B cell (primary cell): ENCODE data around the gene MRPL36. TPM values are rescaled to one million over a fixed set of nuclear protein-coding genes. Genes with fewer than 3 reads are reported as not detected.

Experiments used
- ATAC-seq: fragments of 200-7000 bp; cut with Tn5 transposase; one replicate; pipeline ENCODE4 v1.10.0; 2021; ENCODE audit warnings: low read depth, mild to moderate bottlenecking, moderate number of reproducible peaks, moderate library complexity
- CTCF ChIA-PET: fragments of 350-600 bp; sonication (Branson Sonifier 250); formaldehyde crosslinking; loops from one replicate; lab custom pipeline; 2021; ENCODE audit warnings: antibody characterized with exemption, inconsistent platforms; lab: Charles Lee
- POLR2A ChIA-PET: fragments of 350-600 bp; sonication (Branson Sonifier 250); formaldehyde crosslinking; loops from one replicate; lab custom pipeline; 2021; ENCODE audit warnings: antibody characterized with exemption; lab: Charles Lee
- DNase-seq: peaks from one replicate; pipeline ENCODE4 v3.0.0; 2013
- H2AFZ ChIP-seq: 2 replicates; pipeline ENCODE4 v1.6.1; 2012; ENCODE audit warnings: mild to moderate bottlenecking, low read depth, low read length; ENCODE audit not compliant: insufficient read depth, poor library complexity, severe bottlenecking
- H3K27ac ChIP-seq, 2 donors: 1 replicate in 1 of 2; 2 replicates in 1 of 2; pipeline ENCODE4 v1.5.1; 2012 to 2013; ENCODE audit warnings: low read length in 2 of 2, mild to moderate bottlenecking in 2 of 2, moderate library complexity in 1 of 2
- H3K27me3 ChIP-seq, 4 experiments: fragments of 200-600 bp in 1 of 4; sonication (generic) in 1 of 4; replicated peaks in 1 of 4; 1 replicate in 2 of 4; 2 replicates in 2 of 4; pipeline versions ENCODE4 v1.6.1 to v1.7.0; 2013 to 2016; ENCODE audit warnings: low read length in 3 of 4, mild to moderate bottlenecking in 2 of 4, mixed read lengths in 1 of 4, moderate library complexity in 1 of 4; ENCODE audit not compliant: insufficient read depth in 4 of 4, control insufficient read depth in 3 of 4; ENCODE audit errors: control extremely low read depth in 1 of 4
- H3K36me3 ChIP-seq, 2 experiments: replicated peaks in 1 of 2; 1 replicate in 1 of 2; 2 replicates in 1 of 2; pipeline versions ENCODE4 v1.6.1 to v1.7.1; 2013; ENCODE audit warnings: low read length in 1 of 2; ENCODE audit not compliant: insufficient read depth in 2 of 2, control insufficient read depth in 1 of 2; ENCODE audit errors: control extremely low read depth in 1 of 2, extremely low read depth in 1 of 2
- H3K4me1 ChIP-seq, 2 donors: fragments of 200-600 bp in 1 of 2; sonication (generic) in 1 of 2; 1 replicate in 1 of 2; 2 replicates in 1 of 2; pipeline versions ENCODE4 v1.5.1 to v1.6.1; 2013 to 2017; ENCODE audit warnings: low read length in 2 of 2; ENCODE audit not compliant: control insufficient read depth in 2 of 2, insufficient read depth in 2 of 2
- H3K4me2 ChIP-seq: replicated peaks from 2 replicates; pipeline ENCODE3; 2012; ENCODE audit warnings: mild to moderate bottlenecking, low read depth, low read length; ENCODE audit not compliant: poor library complexity, severe bottlenecking
- H3K4me3 ChIP-seq, 5 experiments: fragments of 200-600 bp in 1 of 5; sonication (generic) in 1 of 5; 1 replicate in 3 of 5; 2 replicates in 2 of 5; pipeline versions ENCODE4 v1.5.1 to v1.7.0; 2011 to 2016; ENCODE audit warnings: low read length in 4 of 5, mild to moderate bottlenecking in 4 of 5, low read depth in 2 of 5, control low read depth in 1 of 5, moderate library complexity in 1 of 5; ENCODE audit not compliant: insufficient read depth in 1 of 5; ENCODE audit errors: control extremely low read depth in 1 of 5, extremely low read depth in 1 of 5
- H3K79me2 ChIP-seq: fragments of 200-600 bp; sonication (generic); one replicate; pipeline ENCODE4 v1.6.0; 2016; ENCODE audit warnings: low read length; ENCODE audit not compliant: control insufficient read depth, insufficient read depth
- H3K9ac ChIP-seq: fragments of 200-600 bp; sonication (generic); 2 replicates; pipeline ENCODE4 v1.6.1; 2017; ENCODE audit warnings: mild to moderate bottlenecking, low read length, moderate library complexity
- H3K9me3 ChIP-seq, 3 donors: one replicate each; pipeline versions ENCODE4 v1.6.1 to v1.7.1; 2013; ENCODE audit warnings: low read length in 2 of 3; ENCODE audit not compliant: control insufficient read depth in 2 of 3, insufficient read depth in 1 of 3; ENCODE audit errors: control extremely low read depth in 1 of 3
- H4K20me1 ChIP-seq: 2 replicates; pipeline ENCODE4 v1.6.0; 2012; ENCODE audit warnings: mild to moderate bottlenecking, low read length; ENCODE audit not compliant: insufficient read depth, control insufficient read depth, poor library complexity, severe bottlenecking
- H3K27ac Mint-ChIP-seq: one replicate; pipeline ENCODE4 v1.8.0; 2021; ENCODE audit warnings: mixed read lengths
- H3K27me3 Mint-ChIP-seq: one replicate; pipeline ENCODE4 v1.8.0; 2021; ENCODE audit warnings: mixed read lengths
- H3K4me1 Mint-ChIP-seq: one replicate; pipeline ENCODE4 v1.8.0; 2021; ENCODE audit warnings: mixed read lengths
- H3K4me3 Mint-ChIP-seq: one replicate; pipeline ENCODE4 v1.8.0; 2021; ENCODE audit warnings: mixed read lengths
- H3K9me3 Mint-ChIP-seq: one replicate; pipeline ENCODE4 v1.8.0; 2022; ENCODE audit warnings: mixed read lengths; ENCODE audit not compliant: insufficient read depth
- EZH2 ChIP-seq: IDR thresholded peaks from 2 replicates; pipeline ENCODE4 v1.6.1; 2012; ENCODE audit warnings: borderline replicate concordance, low read depth, mild to moderate bottlenecking, moderate library complexity, low read length; ENCODE audit not compliant: insufficient read depth, poor library complexity, severe bottlenecking
- WGBS: methylation state at CpG from one replicate; pipeline ENCODE4 v1.1.5; 2013; ENCODE audit warnings: missing lambda C conversion rate; ENCODE audit not compliant: insufficient coverage; 5-methylcytosine and 5-hydroxymethylcytosine counted together
- intact Hi-C: fragments of 100-400 bp; cut with micrococcal nuclease; formaldehyde crosslinking; loops from one replicate; pipeline ENCODE4 v1.10.0; 2022
- polyA plus RNA-seq: library from polyadenylated mRNA; depleted of rRNA; stranded (reverse); fragments of >200 nt; gene quantifications from 2 replicates; pipeline ENCODE4 v1.2.3, GENCODE V29; 2012
- total RNA-seq, 2 donors: library from RNA; stranded (reverse); fragments of 120-200 nt in 1 of 2; gene quantifications; 1 replicate in 1 of 2; 2 replicates in 1 of 2; pipeline versions ENCODE4 v1.2.3 to v1.2.4, GENCODE V29; 2013 to 2022
- TF ChIP-seq, protein P1 (sequence below): fragments of 200-600 bp; IDR thresholded peaks from one replicate; pipeline ENCODE4 v1.8.0; 2022; ENCODE audit warnings: antibody characterized with exemption, mild to moderate bottlenecking

MRPL36 gene
- total and polyA plus RNA-seq, 2 donors (not counting 1 experiment from before 2014, with no cell fraction given), result 12.5 to 25.0 TPM

DNA sequence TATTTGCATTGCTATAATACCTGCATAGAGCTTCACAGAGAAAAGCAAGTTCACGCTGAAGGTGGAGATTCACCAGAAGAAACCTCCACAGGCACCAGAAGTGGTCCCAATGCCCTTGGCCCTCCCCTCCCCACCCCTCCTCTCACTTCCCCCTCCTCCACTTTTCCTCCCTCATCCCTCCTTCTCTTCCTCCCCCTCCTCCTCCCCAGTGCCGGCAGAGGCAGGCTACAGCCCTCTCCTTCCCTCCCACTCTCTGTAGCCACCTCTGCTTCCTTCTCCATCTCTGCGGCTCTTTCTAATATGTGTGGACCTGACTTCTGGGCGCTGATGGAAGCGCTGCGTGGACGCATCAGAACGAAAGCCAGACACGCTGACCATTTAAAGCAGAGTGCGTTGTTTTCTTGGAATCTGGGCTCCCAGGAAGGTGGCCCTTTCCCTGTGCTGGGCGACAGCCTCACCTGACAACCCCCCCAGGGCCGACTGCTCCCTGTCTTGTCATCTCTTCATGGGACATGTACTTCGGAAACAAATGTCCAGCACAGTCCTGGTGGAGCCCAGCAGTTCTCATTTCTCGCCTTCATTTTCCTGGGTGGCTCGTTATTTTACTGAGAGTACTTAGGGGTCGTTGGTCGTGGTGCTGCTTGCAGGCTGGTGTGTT lies 31.1 kb upstream of the MRPL36 start:
- Histone ChIP-seq H2AFZ (no peak overlapping the region), H3K27ac (no peak overlapping the region), H3K4me2 (no peak overlapping the region), H3K79me2 (no peaks in the 10 kb centered on the region), H3K27me3 (no peaks in the 10 kb centered on the region), H4K20me1 (no peaks in the 10 kb centered on the region), H3K4me3 (no peak overlapping the region), H3K9ac (no peak overlapping the region), H3K9me3 (peaks cover 0 to 5% (median 0%) of the 10 kb centered on the region in 3 donors), H3K36me3 (no peaks in the 10 kb centered on the region), H3K4me1 (no peaks in the 10 kb centered on the region)
- H3K4me3 Mint-ChIP-seq, result no peak overlapping the region
- ChIA-PET POLR2A (no interaction called here), CTCF (no interaction called here)
- H3K9me3 Mint-ChIP-seq, result no peaks in the 10 kb centered on the region
- 88% methylated on average over 16 of the region's 17 CpGs for WGBS
- DNase-seq (no peak), ATAC-seq (no peak)
- H3K4me1 Mint-ChIP-seq, result no peaks in the 10 kb centered on the region
- intact Hi-C loops, result no loop called here
- H3K27ac Mint-ChIP-seq, result no peak overlapping the region
- TF ChIP-seq, protein P1, sequence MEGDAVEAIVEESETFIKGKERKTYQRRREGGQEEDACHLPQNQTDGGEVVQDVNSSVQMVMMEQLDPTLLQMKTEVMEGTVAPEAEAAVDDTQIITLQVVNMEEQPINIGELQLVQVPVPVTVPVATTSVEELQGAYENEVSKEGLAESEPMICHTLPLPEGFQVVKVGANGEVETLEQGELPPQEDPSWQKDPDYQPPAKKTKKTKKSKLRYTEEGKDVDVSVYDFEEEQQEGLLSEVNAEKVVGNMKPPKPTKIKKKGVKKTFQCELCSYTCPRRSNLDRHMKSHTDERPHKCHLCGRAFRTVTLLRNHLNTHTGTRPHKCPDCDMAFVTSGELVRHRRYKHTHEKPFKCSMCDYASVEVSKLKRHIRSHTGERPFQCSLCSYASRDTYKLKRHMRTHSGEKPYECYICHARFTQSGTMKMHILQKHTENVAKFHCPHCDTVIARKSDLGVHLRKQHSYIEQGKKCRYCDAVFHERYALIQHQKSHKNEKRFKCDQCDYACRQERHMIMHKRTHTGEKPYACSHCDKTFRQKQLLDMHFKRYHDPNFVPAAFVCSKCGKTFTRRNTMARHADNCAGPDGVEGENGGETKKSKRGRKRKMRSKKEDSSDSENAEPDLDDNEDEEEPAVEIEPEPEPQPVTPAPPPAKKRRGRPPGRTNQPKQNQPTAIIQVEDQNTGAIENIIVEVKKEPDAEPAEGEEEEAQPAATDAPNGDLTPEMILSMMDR, result no peak
- no peak for TF ChIP-seq EZH2
- H3K27me3 Mint-ChIP-seq, result peaks cover 5% of the 10 kb centered on the region

DNA sequence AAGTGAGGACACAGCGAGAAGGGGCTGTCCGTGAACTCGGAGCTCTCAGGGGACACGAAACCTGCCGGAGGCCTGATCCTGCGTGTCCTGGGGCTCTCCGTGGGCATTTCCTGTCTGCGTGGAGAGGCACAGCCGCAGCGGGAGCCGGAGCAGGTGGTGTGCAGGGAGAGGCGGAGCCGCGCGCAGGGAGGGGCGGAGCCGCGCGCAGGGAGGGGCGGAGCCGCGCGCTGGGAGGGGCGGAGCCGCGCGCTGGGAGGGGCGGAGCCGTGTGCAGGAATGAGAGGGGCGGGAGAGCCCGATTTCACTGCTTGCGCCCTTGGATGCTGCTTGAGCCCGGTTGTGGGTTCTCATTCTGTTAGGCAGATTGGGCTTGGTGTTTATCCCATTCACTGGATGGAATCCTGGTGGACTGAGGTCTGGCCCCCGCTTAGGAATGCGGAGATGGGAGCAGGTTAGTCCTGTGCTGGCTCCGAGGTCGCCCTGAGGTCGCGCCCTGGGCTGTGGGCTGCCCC lies 28.3 kb upstream of the MRPL36 start:
- TF ChIP-seq, protein P1, result no peak
- TF ChIP-seq EZH2, result no peak
- H3K9me3 ChIP-seq, result peaks cover 0 to 5% (median 0%) of the 10 kb centered on the region in 3 donors
- WGBS, result 73% methylated on average over 23 of the region's 39 CpGs
- Mint-ChIP-seq H3K9me3 (no peaks in the 10 kb centered on the region), H3K27me3 (no peaks in the 10 kb centered on the region), H3K4me3 (no peak overlapping the region), H3K27ac (no peak overlapping the region), H3K4me1 (no peaks in the 10 kb centered on the region)
- no peak for DNase-seq
- intact Hi-C loops, result no loop called here
- H2AFZ ChIP-seq, result no peak overlapping the region
- H3K4me2 ChIP-seq, result peak overlapping the region; percentile 29
- no peak overlapping the region for H3K9ac ChIP-seq
- no peaks in the 10 kb centered on the region for H3K4me1 ChIP-seq
- no peaks in the 10 kb centered on the region for H3K27me3 ChIP-seq
- H3K27ac ChIP-seq, result no peak overlapping the region
- H3K79me2 ChIP-seq, result no peaks in the 10 kb centered on the region
- ChIA-PET CTCF (no interaction called here), POLR2A (no interaction called here)
- H3K4me3 ChIP-seq, result no peak overlapping the region
- ATAC-seq, result no peak
- no peaks in the 10 kb centered on the region for H4K20me1 ChIP-seq
- H3K36me3 ChIP-seq, result no peaks in the 10 kb centered on the region
